Vagina (tissue), 2 donors: ENCODE data around the gene APOL1.

Experiments used
- POLR2AphosphoS5 ChIP-seq, 2 donors: sonication (generic); formaldehyde crosslinking; IDR thresholded peaks; one replicate each; pipeline ENCODE4 v1.9.0; 2017; ENCODE audit warnings: antibody characterized with exemption in 2 of 2, mild to moderate bottlenecking in 2 of 2, low read depth in 1 of 2; ENCODE audit not compliant: insufficient read depth in 1 of 2
- TF ChIP-seq, protein P1 (sequence below), 3 experiments: fragments of 450-650 bp in 2 of 3; fragments of 200-600 bp in 1 of 3; sonication (generic) in 1 of 3; IDR thresholded peaks; one replicate each; pipeline ENCODE4 v1.5.1; 2017 to 2019; ENCODE audit warnings: antibody characterized with exemption in 3 of 3, mild to moderate bottlenecking in 2 of 3, moderate library complexity in 2 of 3

DNA sequence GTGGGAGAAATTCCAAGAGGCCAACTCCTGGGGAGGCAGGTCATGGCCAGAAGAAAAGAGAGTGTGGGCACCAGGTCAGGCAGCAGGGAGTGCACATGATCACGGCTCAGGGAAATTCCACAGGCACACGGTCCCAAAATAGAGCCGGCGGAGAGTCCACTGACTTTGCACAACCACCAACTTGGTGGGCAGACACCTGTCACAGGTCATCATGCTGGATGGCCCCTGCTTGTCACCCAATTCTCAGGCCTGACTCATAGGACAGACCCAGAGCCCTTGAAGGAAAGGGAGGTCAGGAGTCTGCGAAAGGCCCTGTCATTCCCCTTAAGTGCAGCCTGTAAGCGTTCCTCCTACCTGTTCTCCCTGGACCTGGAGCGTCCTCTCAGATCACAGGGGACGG is 29.4 kb upstream of the APOL1 start:
- TF ChIP-seq, protein P1, sequence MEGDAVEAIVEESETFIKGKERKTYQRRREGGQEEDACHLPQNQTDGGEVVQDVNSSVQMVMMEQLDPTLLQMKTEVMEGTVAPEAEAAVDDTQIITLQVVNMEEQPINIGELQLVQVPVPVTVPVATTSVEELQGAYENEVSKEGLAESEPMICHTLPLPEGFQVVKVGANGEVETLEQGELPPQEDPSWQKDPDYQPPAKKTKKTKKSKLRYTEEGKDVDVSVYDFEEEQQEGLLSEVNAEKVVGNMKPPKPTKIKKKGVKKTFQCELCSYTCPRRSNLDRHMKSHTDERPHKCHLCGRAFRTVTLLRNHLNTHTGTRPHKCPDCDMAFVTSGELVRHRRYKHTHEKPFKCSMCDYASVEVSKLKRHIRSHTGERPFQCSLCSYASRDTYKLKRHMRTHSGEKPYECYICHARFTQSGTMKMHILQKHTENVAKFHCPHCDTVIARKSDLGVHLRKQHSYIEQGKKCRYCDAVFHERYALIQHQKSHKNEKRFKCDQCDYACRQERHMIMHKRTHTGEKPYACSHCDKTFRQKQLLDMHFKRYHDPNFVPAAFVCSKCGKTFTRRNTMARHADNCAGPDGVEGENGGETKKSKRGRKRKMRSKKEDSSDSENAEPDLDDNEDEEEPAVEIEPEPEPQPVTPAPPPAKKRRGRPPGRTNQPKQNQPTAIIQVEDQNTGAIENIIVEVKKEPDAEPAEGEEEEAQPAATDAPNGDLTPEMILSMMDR (IDR thresholded peaks at IDR 0.05) = no peak
- TF ChIP-seq POLR2AphosphoS5 (IDR thresholded peaks at IDR 0.05; ENCODE audit: insufficient read depth in 1 of 2, low read depth in 1 of 2) = no peak
